Measurements from ENCODE around the gene PLD3.

PLD3 gene

DNA sequence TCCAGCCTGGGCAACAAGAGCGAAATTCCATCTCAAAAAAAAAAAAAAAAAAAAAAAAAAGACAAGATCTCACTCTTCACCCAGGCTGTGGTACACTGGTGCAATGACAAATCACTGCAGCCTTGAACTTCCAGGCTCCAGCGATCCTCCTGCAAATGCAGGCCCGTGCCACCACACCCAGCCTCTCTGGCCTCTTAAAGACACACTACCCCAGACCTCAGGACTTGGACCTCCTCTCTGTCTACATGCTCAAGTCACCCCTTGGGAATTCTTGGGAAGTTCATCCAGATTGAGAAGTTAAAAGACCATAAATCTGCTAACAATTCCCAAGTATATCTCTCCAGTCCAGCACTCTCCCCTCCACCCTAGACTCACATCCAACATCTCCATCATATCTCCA lies 52.1 kb downstream of the PLD3 start:
- TF ChIP-seq, protein P1, sequence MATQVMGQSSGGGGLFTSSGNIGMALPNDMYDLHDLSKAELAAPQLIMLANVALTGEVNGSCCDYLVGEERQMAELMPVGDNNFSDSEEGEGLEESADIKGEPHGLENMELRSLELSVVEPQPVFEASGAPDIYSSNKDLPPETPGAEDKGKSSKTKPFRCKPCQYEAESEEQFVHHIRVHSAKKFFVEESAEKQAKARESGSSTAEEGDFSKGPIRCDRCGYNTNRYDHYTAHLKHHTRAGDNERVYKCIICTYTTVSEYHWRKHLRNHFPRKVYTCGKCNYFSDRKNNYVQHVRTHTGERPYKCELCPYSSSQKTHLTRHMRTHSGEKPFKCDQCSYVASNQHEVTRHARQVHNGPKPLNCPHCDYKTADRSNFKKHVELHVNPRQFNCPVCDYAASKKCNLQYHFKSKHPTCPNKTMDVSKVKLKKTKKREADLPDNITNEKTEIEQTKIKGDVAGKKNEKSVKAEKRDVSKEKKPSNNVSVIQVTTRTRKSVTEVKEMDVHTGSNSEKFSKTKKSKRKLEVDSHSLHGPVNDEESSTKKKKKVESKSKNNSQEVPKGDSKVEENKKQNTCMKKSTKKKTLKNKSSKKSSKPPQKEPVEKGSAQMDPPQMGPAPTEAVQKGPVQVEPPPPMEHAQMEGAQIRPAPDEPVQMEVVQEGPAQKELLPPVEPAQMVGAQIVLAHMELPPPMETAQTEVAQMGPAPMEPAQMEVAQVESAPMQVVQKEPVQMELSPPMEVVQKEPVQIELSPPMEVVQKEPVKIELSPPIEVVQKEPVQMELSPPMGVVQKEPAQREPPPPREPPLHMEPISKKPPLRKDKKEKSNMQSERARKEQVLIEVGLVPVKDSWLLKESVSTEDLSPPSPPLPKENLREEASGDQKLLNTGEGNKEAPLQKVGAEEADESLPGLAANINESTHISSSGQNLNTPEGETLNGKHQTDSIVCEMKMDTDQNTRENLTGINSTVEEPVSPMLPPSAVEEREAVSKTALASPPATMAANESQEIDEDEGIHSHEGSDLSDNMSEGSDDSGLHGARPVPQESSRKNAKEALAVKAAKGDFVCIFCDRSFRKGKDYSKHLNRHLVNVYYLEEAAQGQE (IDR thresholded peaks at IDR 0.05; ENCODE audit: insufficient read depth in 1 of 2, low read depth in 2 of 2, low read length in 2 of 2): no peak
- no peak for TF ChIP-seq POLR2AphosphoS5 (IDR thresholded peaks at IDR 0.05; ENCODE audit: low read depth, low read length)
- no peak for TF ChIP-seq FOXP2 (optimal IDR thresholded peaks at IDR 0.05; ENCODE audit: borderline replicate concordance, extremely low read depth, extremely low read length, insufficient read depth)
- no peak for TF ChIP-seq TAF1 (IDR thresholded peaks at IDR 0.05; ENCODE audit: borderline replicate concordance, insufficient read depth, low read length)
- no peak for TF ChIP-seq SIN3A (IDR thresholded peaks at IDR 0.05; ENCODE audit: borderline replicate concordance, insufficient read depth, low read length)

DNA sequence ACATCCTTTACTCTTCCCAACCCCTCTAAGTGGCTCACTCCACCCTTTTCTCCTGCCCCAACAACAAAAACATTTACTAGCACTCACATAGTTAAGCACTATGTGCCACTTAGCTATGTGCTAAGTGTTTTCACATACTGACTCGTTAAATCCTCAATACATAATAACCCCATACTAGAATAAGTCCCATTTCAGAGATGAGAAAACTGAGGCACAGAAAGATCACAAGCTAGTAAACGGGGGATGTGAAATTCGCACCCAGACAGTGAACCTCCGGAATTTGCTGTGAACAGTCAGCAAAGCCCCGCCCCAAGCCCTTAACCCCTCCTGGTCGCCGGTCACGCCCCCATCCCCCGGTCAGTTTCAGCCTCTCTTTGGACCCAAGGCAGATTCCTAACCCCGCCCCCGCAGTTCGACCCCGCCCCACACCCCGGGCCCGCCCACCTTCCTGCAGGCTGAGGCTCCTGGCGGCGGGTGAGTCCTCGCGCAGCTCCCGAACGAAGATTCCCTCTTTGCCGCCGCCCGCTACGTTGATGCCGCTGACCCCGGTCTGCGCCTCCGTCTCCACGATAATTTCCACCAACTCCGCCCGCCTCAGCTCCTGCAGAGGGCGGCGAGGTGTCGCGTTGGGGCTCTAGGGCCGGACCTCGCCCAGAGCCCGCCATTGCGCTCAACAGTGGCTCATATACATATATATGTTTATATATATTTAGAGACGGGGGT lies 54.9 kb downstream of the PLD3 start:
- TF ChIP-seq, protein P1 (IDR thresholded peaks at IDR 0.05; ENCODE audit: insufficient read depth in 1 of 2, low read depth in 2 of 2, low read length in 2 of 2): no peak
- no peak for TF ChIP-seq SIN3A (IDR thresholded peaks at IDR 0.05; ENCODE audit: borderline replicate concordance, insufficient read depth, low read length)
- no peak for TF ChIP-seq TAF1 (IDR thresholded peaks at IDR 0.05; ENCODE audit: borderline replicate concordance, insufficient read depth, low read length)
- no peak for TF ChIP-seq FOXP2 (optimal IDR thresholded peaks at IDR 0.05; ENCODE audit: borderline replicate concordance, extremely low read depth, extremely low read length, insufficient read depth)
- no peak for TF ChIP-seq POLR2AphosphoS5 (IDR thresholded peaks at IDR 0.05; ENCODE audit: low read depth, low read length)

DNA sequence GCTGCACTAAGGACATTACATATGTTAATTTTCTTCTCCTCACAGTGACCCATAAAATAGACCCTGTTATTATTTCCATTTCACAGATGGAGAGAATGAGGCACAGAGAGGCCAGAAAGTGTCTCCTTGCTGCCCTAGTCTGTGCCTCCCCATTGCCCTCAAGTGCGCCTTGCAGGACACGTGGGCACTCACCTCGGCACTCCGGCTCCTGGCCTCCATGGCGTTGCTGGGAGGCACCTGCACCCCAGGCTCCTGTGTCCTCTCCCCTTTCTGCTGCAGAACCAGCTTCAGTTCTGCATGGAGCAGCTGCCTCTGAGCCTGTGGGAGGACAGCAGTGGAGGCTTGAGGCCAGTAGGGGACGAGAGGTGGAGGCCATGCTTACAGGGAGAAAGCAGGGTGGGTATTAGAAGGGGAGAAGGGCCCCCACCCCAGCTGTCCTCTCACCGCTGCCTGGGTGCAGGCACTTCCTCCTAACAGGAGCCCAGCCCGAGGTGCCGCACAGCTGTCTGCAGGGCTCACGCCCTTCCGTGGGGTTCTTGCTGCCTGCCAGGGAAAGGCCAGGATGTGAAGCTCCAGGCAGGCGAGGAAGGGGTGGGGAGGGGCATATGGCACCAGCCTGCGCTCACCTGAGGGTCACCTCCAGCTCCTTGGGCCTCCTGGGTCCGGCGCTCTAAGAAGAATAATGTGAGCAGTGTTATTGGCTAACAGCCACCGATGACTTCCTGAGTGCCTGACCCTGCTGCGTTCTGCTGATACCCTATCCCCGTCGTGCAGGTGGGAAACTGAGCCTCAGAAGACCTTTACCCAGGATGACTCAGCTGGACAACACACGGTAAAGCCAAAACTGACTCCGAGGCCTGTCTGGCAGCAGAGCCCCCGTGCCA lies 59.5 kb downstream of the PLD3 start:
- TF ChIP-seq POLR2AphosphoS5 (IDR thresholded peaks at IDR 0.05; ENCODE audit: low read depth, low read length) (no peak), FOXP2 (optimal IDR thresholded peaks at IDR 0.05; ENCODE audit: borderline replicate concordance, extremely low read depth, extremely low read length, insufficient read depth) (no peak), SIN3A (IDR thresholded peaks at IDR 0.05; ENCODE audit: borderline replicate concordance, insufficient read depth, low read length) (no peak), TAF1 (IDR thresholded peaks at IDR 0.05; ENCODE audit: borderline replicate concordance, insufficient read depth, low read length) (no peak)
- TF ChIP-seq, protein P1 (IDR thresholded peaks at IDR 0.05; ENCODE audit: insufficient read depth in 1 of 2, low read depth in 2 of 2, low read length in 2 of 2): no peak

DNA sequence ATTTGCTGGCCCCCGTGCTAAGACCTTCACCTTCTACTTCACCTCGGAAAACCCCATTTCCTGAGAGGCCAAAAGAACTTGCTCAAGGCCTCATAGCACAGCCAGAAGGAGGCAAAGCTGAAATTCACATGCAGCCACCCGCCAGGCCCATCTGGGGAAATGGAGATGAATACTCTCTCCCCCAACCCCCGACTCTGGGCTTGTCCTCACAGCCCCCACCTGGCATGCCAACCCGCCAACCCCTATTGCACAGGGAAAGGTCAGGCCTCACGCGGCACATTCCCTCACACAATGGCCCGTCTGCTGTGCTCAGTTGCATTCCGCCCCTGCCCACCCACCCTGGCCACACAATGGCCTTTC lies 61.5 kb downstream of the PLD3 start:
- no peak for TF ChIP-seq TAF1 (IDR thresholded peaks at IDR 0.05; ENCODE audit: borderline replicate concordance, insufficient read depth, low read length)
- TF ChIP-seq, protein P1 (IDR thresholded peaks at IDR 0.05; ENCODE audit: insufficient read depth in 1 of 2, low read depth in 2 of 2, low read length in 2 of 2): no peak
- TF ChIP-seq SIN3A (IDR thresholded peaks at IDR 0.05; ENCODE audit: borderline replicate concordance, insufficient read depth, low read length): no peak
- TF ChIP-seq POLR2AphosphoS5 (IDR thresholded peaks at IDR 0.05; ENCODE audit: low read depth, low read length): no peak
- no peak for TF ChIP-seq FOXP2 (optimal IDR thresholded peaks at IDR 0.05; ENCODE audit: borderline replicate concordance, extremely low read depth, extremely low read length, insufficient read depth)

Data from PFSK-1 (cell line).